ENCODE results near the gene CAMK2G. TPM values are rescaled to one million over a fixed set of nuclear protein-coding genes. Genes with fewer than 3 reads are reported as not detected.

CAMK2G gene
- total and polyA plus RNA-seq, 2 experiments from 2014 or later = 24.3 to 25.7 TPM

DNA sequence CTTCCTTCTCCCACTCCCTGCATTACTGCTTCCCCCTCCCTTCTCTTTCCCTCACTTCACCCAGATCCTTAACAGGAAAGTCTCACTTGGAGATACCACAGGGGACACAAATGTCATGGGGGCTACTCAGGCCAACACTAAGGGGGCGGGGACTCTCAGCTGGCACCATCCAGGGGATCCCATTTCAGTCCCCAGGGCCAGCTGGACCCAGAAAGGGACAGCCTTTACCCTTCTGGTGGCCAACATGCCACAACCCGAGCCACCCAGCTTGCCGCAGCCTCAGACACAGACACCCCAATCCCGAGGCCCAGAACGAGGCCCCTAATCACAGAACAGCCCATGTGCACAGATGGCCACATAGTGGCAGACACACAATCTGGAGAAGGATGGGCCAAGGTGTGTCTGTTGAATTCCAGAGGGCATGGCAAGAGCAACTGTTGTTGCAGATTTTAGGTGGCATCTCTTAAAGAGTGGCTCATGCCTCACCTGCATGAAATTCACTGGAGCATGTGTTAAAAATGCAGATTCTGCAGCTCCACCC is 5.6 kb downstream of the CAMK2G start:
- Histone ChIP-seq H3F3A (ENCODE audit: insufficient read depth) (no peaks in the 10 kb centered on the region), H2AFZ (no peak overlapping the region), H3K4me1 (ENCODE audit: insufficient read depth) (peaks cover 15% of the 10 kb centered on the region), H3K27ac (no peak overlapping the region), H3K79me2 (ENCODE audit: insufficient read depth) (peaks cover 32% of the 10 kb centered on the region), H3K9me2 (ENCODE audit: insufficient read depth) (no peaks in the 10 kb centered on the region), H3K9ac (no peak overlapping the region), H3K9me3 (ENCODE audit: low read depth) (no peaks in the 10 kb centered on the region), H4K20me1 (ENCODE audit: insufficient read depth) (no peaks in the 10 kb centered on the region), H3K27me3 (replicated peaks; ENCODE audit: insufficient read depth) (no peaks in the 10 kb centered on the region), H3K36me3 (ENCODE audit: low read depth) (no peaks in the 10 kb centered on the region; the same call in 1 of the 2 replicates), H3K4me3 (no peak overlapping the region), H3K4me2 (ENCODE audit: unreplicated experiment) (no peak overlapping the region)
- DNase-seq = no peak
- TF ChIP-seq EZH2 (IDR thresholded peaks at IDR 0.05; ENCODE audit: insufficient read depth, poor library complexity, severe bottlenecking) = no peak
- TF ChIP-seq EZH2phosphoT487 (IDR thresholded peaks at IDR 0.05; ENCODE audit: insufficient read depth, low read depth) = no peak
- in situ Hi-C loops (cut with MboI) = no loop called here
- 87 to 92% methylated on average over 5 of the region's 5 CpGs for WGBS, 2 experiments (ENCODE audit: low coverage in 1 of 2, low lambda C conversion rate in 2 of 2, missing lambda C conversion rate in 2 of 2)

DNA sequence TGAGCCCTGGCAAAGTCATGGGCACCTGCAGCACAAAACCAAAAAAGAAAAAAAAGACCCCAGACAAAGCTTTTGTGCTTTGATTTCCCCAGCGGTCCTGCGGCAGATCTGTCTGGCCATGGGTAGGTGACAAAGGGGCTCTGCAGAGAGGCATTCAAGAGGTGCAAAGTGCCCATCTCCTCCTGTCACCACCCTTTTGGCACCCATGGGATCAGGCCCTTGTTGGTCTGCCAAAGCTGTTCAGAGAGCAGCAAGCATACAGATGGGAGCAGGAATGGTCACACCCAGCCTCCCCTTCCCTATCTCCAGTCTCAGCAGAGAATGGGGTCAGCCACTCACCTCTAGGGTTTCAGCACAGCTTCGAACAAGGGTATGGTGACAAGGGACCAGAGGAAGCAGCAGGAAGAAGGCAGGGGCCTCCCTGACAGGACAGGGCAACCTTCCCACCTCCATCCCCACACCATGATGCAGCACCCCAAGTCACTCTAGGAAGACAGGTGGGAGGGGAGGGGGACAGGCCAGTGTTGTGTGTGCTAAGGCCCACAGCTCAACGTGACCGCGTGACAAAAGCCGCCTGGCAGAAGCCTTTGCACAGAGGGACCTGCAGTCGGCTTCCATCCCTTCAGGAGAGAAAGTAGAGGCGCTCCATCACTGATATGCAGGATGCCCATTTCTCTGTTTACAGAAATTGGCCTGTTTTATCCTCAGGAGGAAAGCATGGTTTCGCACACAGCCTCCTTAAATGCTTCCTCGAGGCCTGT is 6.3 kb downstream of the CAMK2G start:
- H3K9ac ChIP-seq = no peak overlapping the region
- DNase-seq = no peak
- H2AFZ ChIP-seq = no peak overlapping the region
- H3K4me3 ChIP-seq = no peak overlapping the region
- no peak overlapping the region for H3K27ac ChIP-seq
- TF ChIP-seq EZH2 (IDR thresholded peaks at IDR 0.05; ENCODE audit: insufficient read depth, poor library complexity, severe bottlenecking) (no peak), EZH2phosphoT487 (IDR thresholded peaks at IDR 0.05; ENCODE audit: insufficient read depth, low read depth) (no peak)
- no peaks in the 10 kb centered on the region for H3K9me3 ChIP-seq (ENCODE audit: low read depth)
- H3K4me2 ChIP-seq (ENCODE audit: unreplicated experiment) = no peak overlapping the region
- no peaks in the 10 kb centered on the region; the same call in 1 of the 2 replicates for H3K36me3 ChIP-seq (ENCODE audit: low read depth)
- peaks cover 12% of the 10 kb centered on the region for H3K4me1 ChIP-seq (ENCODE audit: insufficient read depth)
- no peaks in the 10 kb centered on the region for H4K20me1 ChIP-seq (ENCODE audit: insufficient read depth)
- in situ Hi-C loops (cut with MboI) = no loop called here
- H3K27me3 ChIP-seq (replicated peaks; ENCODE audit: insufficient read depth) = no peaks in the 10 kb centered on the region
- H3F3A ChIP-seq (ENCODE audit: insufficient read depth) = no peaks in the 10 kb centered on the region
- 91 to 94% methylated on average over 11 of the region's 11 CpGs for WGBS, 2 experiments (ENCODE audit: low coverage in 1 of 2, low lambda C conversion rate in 2 of 2, missing lambda C conversion rate in 2 of 2)
- H3K9me2 ChIP-seq (ENCODE audit: insufficient read depth) = no peaks in the 10 kb centered on the region
- H3K79me2 ChIP-seq (ENCODE audit: insufficient read depth) = peaks cover 32% of the 10 kb centered on the region

DNA sequence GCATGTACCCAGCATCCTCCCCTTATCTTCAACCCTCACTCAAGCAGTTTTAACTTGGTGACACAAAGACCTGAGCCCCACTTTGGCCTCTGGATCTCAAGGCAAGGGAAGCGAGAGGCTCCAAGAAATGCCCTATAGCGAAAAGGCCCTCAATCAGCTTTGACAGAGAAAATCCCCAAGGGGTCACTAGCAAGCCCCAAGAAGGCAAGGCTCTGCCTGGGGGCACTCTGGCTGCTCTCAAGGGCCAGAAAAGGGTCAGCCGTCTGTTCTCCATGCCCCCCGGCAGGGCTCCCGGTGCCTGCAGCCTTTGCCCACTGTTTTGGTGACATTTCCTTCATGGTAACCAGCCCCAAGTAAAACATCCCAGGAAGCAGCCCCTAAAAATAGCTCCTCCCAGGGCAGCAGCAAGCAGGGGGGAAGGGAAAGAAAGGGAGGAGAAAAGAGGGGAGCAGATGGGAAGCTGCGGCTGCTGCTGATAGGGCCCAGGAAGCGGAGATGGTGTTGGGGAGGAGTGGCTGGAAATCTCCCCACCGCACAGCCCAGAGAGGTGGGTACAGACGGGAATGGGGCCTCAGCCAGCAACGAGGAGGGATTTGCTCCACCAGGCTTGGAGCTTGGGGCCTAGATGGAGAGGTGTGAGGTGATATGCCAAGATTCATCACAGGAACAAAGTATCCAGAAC is 7.1 kb downstream of the CAMK2G start:
- H3K4me1 ChIP-seq (ENCODE audit: insufficient read depth) = peaks cover 7% of the 10 kb centered on the region
- no peaks in the 10 kb centered on the region for H3K9me2 ChIP-seq (ENCODE audit: insufficient read depth)
- no peaks in the 10 kb centered on the region for H3K9me3 ChIP-seq (ENCODE audit: low read depth)
- no peak overlapping the region for H2AFZ ChIP-seq
- no peak overlapping the region for H3K4me2 ChIP-seq (ENCODE audit: unreplicated experiment)
- H3K27ac ChIP-seq = no peak overlapping the region
- DNase-seq = no peak
- 81 to 82% methylated on average over 10 of the region's 10 CpGs for WGBS, 2 experiments (ENCODE audit: low coverage in 1 of 2, low lambda C conversion rate in 2 of 2, missing lambda C conversion rate in 2 of 2)
- no peaks in the 10 kb centered on the region for H4K20me1 ChIP-seq (ENCODE audit: insufficient read depth)
- peaks cover 32% of the 10 kb centered on the region for H3K79me2 ChIP-seq (ENCODE audit: insufficient read depth)
- in situ Hi-C loops (cut with MboI) = no loop called here
- no peak overlapping the region for H3K9ac ChIP-seq
- no peaks in the 10 kb centered on the region for H3F3A ChIP-seq (ENCODE audit: insufficient read depth)
- no peaks in the 10 kb centered on the region for H3K27me3 ChIP-seq (replicated peaks; ENCODE audit: insufficient read depth)
- TF ChIP-seq EZH2 (IDR thresholded peaks at IDR 0.05; ENCODE audit: insufficient read depth, poor library complexity, severe bottlenecking) (no peak), EZH2phosphoT487 (IDR thresholded peaks at IDR 0.05; ENCODE audit: insufficient read depth, low read depth) (no peak)
- H3K4me3 ChIP-seq = no peak overlapping the region
- H3K36me3 ChIP-seq (ENCODE audit: low read depth) = no peaks in the 10 kb centered on the region; the same call in 1 of the 2 replicates

DNA sequence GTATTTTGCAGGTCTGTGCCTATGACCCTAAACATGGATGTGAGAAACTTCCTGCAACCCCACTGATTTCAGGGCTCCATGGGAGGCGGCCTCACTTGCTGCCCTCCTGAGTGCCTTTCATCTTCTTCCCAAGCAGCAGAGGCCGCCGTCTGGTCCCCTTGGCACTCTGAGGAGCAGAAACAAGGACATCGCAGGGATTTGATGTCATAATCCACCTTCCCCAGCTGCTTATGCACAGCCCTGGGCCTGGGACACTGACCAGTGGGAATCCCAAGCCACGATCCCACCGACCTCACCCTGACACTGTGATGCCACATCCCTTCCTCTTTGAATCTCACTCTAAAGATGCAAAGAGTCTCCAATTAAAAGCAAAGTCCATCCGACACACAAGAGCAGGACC is 7.7 kb downstream of the CAMK2G start:
- H3K79me2 ChIP-seq (ENCODE audit: insufficient read depth) = peaks cover 27% of the 10 kb centered on the region
- no peak overlapping the region for H3K4me2 ChIP-seq (ENCODE audit: unreplicated experiment)
- no peaks in the 10 kb centered on the region for H3F3A ChIP-seq (ENCODE audit: insufficient read depth)
- peaks cover under 1% of the 10 kb centered on the region for H3K4me1 ChIP-seq (ENCODE audit: insufficient read depth)
- no peaks in the 10 kb centered on the region for H3K9me2 ChIP-seq (ENCODE audit: insufficient read depth)
- no peaks in the 10 kb centered on the region for H4K20me1 ChIP-seq (ENCODE audit: insufficient read depth)
- TF ChIP-seq EZH2 (IDR thresholded peaks at IDR 0.05; ENCODE audit: insufficient read depth, poor library complexity, severe bottlenecking) (no peak), EZH2phosphoT487 (IDR thresholded peaks at IDR 0.05; ENCODE audit: insufficient read depth, low read depth) (no peak)
- 95 to 98% methylated on average over 7 of the region's 7 CpGs for WGBS, 2 experiments (ENCODE audit: low coverage in 1 of 2, low lambda C conversion rate in 2 of 2, missing lambda C conversion rate in 2 of 2)
- H3K9me3 ChIP-seq (ENCODE audit: low read depth) = no peaks in the 10 kb centered on the region
- H3K27ac ChIP-seq = no peak overlapping the region
- DNase-seq = no peak
- in situ Hi-C loops (cut with MboI) = no loop called here
- no peaks in the 10 kb centered on the region; the same call in 1 of the 2 replicates for H3K36me3 ChIP-seq (ENCODE audit: low read depth)
- H2AFZ ChIP-seq = no peak overlapping the region
- H3K4me3 ChIP-seq = no peak overlapping the region
- H3K9ac ChIP-seq = no peak overlapping the region
- H3K27me3 ChIP-seq (replicated peaks; ENCODE audit: insufficient read depth) = no peaks in the 10 kb centered on the region
